ENCODE data around the gene RASGRP2.
A peak's percentile ranks its signal among the peaks of the same experiment; 100 is the strongest.

RASGRP2 gene

DNA sequence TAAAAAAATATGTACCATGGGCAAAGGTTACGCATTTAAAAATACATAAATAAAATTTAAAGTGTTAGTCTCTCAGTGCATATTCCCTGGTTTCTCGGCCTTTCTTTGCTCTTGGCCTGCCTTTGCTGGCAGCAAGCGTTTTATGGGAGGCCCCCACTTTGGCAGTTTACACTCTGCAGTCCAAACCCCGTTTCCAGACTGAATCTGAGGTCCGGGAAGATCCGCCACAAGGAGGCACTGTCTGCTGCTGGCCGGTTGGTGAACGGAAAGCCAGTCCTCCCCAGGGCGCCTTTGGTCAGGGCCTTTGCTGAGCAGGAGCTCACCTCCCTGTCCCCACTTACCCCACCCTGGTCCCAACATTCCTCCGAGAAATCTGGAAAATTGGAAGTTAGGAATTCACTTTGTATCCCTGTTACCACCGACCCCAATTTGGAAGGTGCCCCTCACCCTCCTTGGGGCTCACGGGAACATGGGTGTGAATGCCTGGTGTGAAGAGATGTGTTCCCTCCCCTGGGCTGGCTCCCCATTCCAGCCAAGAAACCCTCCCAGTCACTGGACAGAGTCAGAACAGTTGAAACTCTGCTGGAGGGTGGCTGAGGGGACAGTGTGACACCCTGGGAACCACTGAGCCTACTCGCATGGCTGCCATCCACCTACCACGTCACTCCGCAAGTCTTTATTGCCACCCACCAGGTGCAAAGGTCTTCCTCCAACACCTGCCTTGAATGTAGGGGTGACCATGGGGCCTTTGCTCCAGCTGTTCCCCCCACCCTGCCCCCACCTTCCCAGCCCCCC, 43.8 kb upstream of the RASGRP2 start:
- Histone ChIP-seq H2AFZ (ENCODE audit: low read depth, low read length) (no peak overlapping the region), H3K36me3 (replicated peaks; ENCODE audit: low read depth, low read length) (peaks cover 12% of the 10 kb centered on the region), H3K27ac (ENCODE audit: low read length) (no peak overlapping the region), H3K4me2 (ENCODE audit: low read length) (no peak overlapping the region), H3K79me2 (ENCODE audit: low read length) (no peaks in the 10 kb centered on the region), H4K20me1 (ENCODE audit: insufficient read depth, low read length) (no peaks in the 10 kb centered on the region), H3K27me3 (ENCODE audit: low read depth, low read length) (no peaks in the 10 kb centered on the region), H3K4me3 (ENCODE audit: low read length) (no peak overlapping the region), H3K9me3 (ENCODE audit: insufficient read depth, low read length) (no peaks in the 10 kb centered on the region), H3K9ac (ENCODE audit: low read length) (no peak overlapping the region), H3K4me1 (ENCODE audit: low read length) (no peaks in the 10 kb centered on the region)
- TF ChIP-seq, protein P1, sequence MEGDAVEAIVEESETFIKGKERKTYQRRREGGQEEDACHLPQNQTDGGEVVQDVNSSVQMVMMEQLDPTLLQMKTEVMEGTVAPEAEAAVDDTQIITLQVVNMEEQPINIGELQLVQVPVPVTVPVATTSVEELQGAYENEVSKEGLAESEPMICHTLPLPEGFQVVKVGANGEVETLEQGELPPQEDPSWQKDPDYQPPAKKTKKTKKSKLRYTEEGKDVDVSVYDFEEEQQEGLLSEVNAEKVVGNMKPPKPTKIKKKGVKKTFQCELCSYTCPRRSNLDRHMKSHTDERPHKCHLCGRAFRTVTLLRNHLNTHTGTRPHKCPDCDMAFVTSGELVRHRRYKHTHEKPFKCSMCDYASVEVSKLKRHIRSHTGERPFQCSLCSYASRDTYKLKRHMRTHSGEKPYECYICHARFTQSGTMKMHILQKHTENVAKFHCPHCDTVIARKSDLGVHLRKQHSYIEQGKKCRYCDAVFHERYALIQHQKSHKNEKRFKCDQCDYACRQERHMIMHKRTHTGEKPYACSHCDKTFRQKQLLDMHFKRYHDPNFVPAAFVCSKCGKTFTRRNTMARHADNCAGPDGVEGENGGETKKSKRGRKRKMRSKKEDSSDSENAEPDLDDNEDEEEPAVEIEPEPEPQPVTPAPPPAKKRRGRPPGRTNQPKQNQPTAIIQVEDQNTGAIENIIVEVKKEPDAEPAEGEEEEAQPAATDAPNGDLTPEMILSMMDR (IDR thresholded peaks at IDR 0.05; ENCODE audit: low read depth, low read length): peak; percentile 90
- no peak for TF ChIP-seq EZH2phosphoT487 (IDR thresholded peaks at IDR 0.05; ENCODE audit: low read depth)

DNA sequence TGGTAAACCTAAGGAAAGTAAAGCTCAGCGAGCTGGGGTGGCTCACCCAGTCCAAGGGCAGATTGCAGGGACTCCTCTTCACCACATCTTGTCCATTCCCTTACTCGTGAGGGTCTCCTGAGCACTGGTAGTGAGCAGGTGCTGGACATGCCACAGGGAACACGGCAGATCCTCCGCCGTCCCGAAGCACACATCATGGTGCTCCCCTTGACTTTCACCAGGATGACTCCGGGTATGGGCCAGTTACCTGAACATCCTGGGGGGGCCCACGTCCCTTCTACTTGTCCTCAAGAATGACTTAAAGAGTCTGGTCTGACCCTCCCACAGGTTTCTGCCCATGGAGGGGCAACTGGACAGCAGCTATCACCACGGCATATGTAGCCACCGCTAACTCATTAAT, 42.4 kb upstream of the RASGRP2 start:
- no peaks in the 10 kb centered on the region for H3K27me3 ChIP-seq (ENCODE audit: low read depth, low read length)
- no peaks in the 10 kb centered on the region for H3K79me2 ChIP-seq (ENCODE audit: low read length)
- peaks cover 12% of the 10 kb centered on the region for H3K36me3 ChIP-seq (replicated peaks; ENCODE audit: low read depth, low read length)
- no peak overlapping the region for H3K27ac ChIP-seq (ENCODE audit: low read length)
- no peak for TF ChIP-seq EZH2phosphoT487 (IDR thresholded peaks at IDR 0.05; ENCODE audit: low read depth)
- TF ChIP-seq, protein P1 (IDR thresholded peaks at IDR 0.05; ENCODE audit: low read depth, low read length): no peak
- no peaks in the 10 kb centered on the region for H3K4me1 ChIP-seq (ENCODE audit: low read length)
- no peaks in the 10 kb centered on the region for H3K9me3 ChIP-seq (ENCODE audit: insufficient read depth, low read length)
- no peak overlapping the region for H2AFZ ChIP-seq (ENCODE audit: low read depth, low read length)
- H3K4me2 ChIP-seq (ENCODE audit: low read length): no peak overlapping the region
- no peaks in the 10 kb centered on the region for H4K20me1 ChIP-seq (ENCODE audit: insufficient read depth, low read length)
- H3K9ac ChIP-seq (ENCODE audit: low read length): no peak overlapping the region
- H3K4me3 ChIP-seq (ENCODE audit: low read length): no peak overlapping the region

DNA sequence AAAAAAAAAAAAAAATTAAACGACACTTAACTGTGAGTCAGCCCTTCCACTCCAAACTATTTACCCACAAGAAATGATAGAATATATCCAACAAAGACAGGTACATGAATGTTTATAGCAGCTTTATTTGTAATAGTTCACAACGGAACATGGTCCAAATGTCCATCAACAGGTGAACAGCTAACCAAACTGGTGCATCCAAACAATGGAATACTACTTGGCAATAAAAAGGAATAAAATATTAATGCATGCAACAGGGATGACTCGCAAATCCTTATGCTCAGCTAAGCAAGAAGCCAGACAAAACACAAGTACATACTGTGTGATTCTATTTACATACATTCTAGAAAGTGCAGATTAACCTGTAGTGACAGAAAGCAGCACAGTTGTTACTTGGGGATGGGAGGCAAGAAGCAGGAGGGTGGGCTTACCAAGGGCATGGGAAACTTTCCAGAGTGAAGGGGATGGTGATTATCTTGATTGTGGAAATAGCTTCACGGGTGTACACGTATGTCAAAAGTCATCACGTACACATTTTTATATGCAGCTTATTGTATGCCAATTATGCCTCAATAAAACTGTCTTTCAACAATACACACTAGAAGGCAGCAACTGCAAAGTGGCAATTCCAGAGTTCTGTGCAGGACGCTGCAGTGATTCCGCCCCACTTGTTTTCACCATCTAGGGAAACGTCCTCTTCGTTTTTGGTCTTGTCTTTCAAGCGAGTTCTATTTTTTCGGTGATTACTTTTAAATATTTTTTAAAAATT, 41.1 kb upstream of the RASGRP2 start:
- no peak overlapping the region for H3K9ac ChIP-seq (ENCODE audit: low read length)
- peaks cover 3% of the 10 kb centered on the region for H3K4me1 ChIP-seq (ENCODE audit: low read length)
- no peaks in the 10 kb centered on the region for H3K27me3 ChIP-seq (ENCODE audit: low read depth, low read length)
- no peak for TF ChIP-seq EZH2phosphoT487 (IDR thresholded peaks at IDR 0.05; ENCODE audit: low read depth)
- TF ChIP-seq, protein P1 (IDR thresholded peaks at IDR 0.05; ENCODE audit: low read depth, low read length): no peak
- H3K4me3 ChIP-seq (ENCODE audit: low read length): no peak overlapping the region
- no peaks in the 10 kb centered on the region for H3K79me2 ChIP-seq (ENCODE audit: low read length)
- H3K4me2 ChIP-seq (ENCODE audit: low read length): no peak overlapping the region
- no peak overlapping the region for H2AFZ ChIP-seq (ENCODE audit: low read depth, low read length)
- no peaks in the 10 kb centered on the region for H4K20me1 ChIP-seq (ENCODE audit: insufficient read depth, low read length)
- H3K36me3 ChIP-seq (replicated peaks; ENCODE audit: low read depth, low read length): peaks cover 14% of the 10 kb centered on the region
- H3K9me3 ChIP-seq (ENCODE audit: insufficient read depth, low read length): no peaks in the 10 kb centered on the region
- H3K27ac ChIP-seq (ENCODE audit: low read length): no peak overlapping the region
